Measurements from ENCODE around the gene DNAJC21. TPM values are rescaled to one million over a fixed set of nuclear protein-coding genes. Genes with fewer than 3 reads are reported as not detected.

Gene DNAJC21
- polyA plus RNA-seq, 2 of the 4 experiments (the other 2 are of a cell fraction) = 31.1 to 36.5 TPM

- ChIA-PET POLR2A (no interaction called here), CTCF (no interaction called here)
- no peak overlapping the region for H3K4me3 ChIP-seq
- H3K4me1 ChIP-seq = no peaks in the 10 kb centered on the region
- H3K27ac ChIP-seq = no peak overlapping the region
- no peak for FAIRE-seq
- H3K4me2 ChIP-seq = no peak overlapping the region
- 90% methylated on average over 3 of the region's 3 CpGs for WGBS (ENCODE audit: missing lambda C conversion rate)
- DNase-seq (ENCODE audit: low read depth in 1 of 2, low spot score in 1 of 2) = no peak
- no peak for ATAC-seq
- H3K9me3 ChIP-seq = no peaks in the 10 kb centered on the region
- TF ChIP-seq ELK1 (IDR thresholded peaks at IDR 0.05; ENCODE audit: low read depth, low read length) = no peak
- no peak for TF ChIP-seq ZFP36 (IDR thresholded peaks at IDR 0.05; ENCODE audit: borderline replicate concordance, partially characterized antibody)
- TF ChIP-seq USF2 (IDR thresholded peaks at IDR 0.05) = no peak
- TF ChIP-seq HOXB13 (CRISPR knock-in tag; IDR thresholded peaks at IDR 0.05; ENCODE audit: low read depth) = no peak
- no peak for TF ChIP-seq CBX2 (IDR thresholded peaks at IDR 0.05; ENCODE audit: borderline replicate concordance, low read depth)
- no peak for TF ChIP-seq RCOR1 (IDR thresholded peaks at IDR 0.05; ENCODE audit: low read depth, low read length)
- TF ChIP-seq HES2 (IDR thresholded peaks at IDR 0.05) = no peak
- TF ChIP-seq HMGXB4 (CRISPR knock-in tag; IDR thresholded peaks at IDR 0.05; ENCODE audit: borderline replicate concordance) = no peak
- no peak for TF ChIP-seq JUN (IDR thresholded peaks at IDR 0.05)
- no peak for TF ChIP-seq KDM1A (IDR thresholded peaks at IDR 0.05; ENCODE audit: low read depth)
- no peak for TF ChIP-seq MAFK (IDR thresholded peaks at IDR 0.05; ENCODE audit: partially characterized antibody)
- no peak for TF ChIP-seq CTCF (IDR thresholded peaks at IDR 0.05)
- no peak for TF ChIP-seq JUNB (IDR thresholded peaks at IDR 0.05)
These were observed 12.6 kb downstream of the DNAJC21 start for GRCh38 chr5:34941936-34942335.

- no peaks in the 10 kb centered on the region for H3K4me1 ChIP-seq
- H3K4me3 ChIP-seq = no peak overlapping the region
- FAIRE-seq = peak; percentile 13
- H3K9me3 ChIP-seq = no peaks in the 10 kb centered on the region
- DNase-seq (ENCODE audit: low read depth in 1 of 2, low spot score in 1 of 2) = no peak
- no peak overlapping the region for H3K4me2 ChIP-seq
- TF ChIP-seq RCOR1 (IDR thresholded peaks at IDR 0.05; ENCODE audit: low read depth, low read length) = no peak
- no peak for TF ChIP-seq CHD4 (IDR thresholded peaks at IDR 0.05; ENCODE audit: borderline replicate concordance)
- TF ChIP-seq NPAS2 (CRISPR knock-in tag; IDR thresholded peaks at IDR 0.05; ENCODE audit: borderline replicate concordance) = no peak
- no peak for TF ChIP-seq FOSB (CRISPR knock-in tag; IDR thresholded peaks at IDR 0.05)
- no peak for TF ChIP-seq NR3C1 (IDR thresholded peaks at IDR 0.05)
- TF ChIP-seq SREBF2 (IDR thresholded peaks at IDR 0.05) = no peak
- no peak for TF ChIP-seq HDAC2 (IDR thresholded peaks at IDR 0.05)
- ChIA-PET POLR2A (no interaction called here), CTCF (interaction anchor here (0.7 to 0.9 kb wide), 3 partner anchors 9 to 45 kb away, joined by 3 read pairs; no protein-coding TSS in a partner anchor)
- ATAC-seq = no peak
- H3K27ac ChIP-seq = no peak overlapping the region
- 92% methylated on average over 2 of the region's 2 CpGs for WGBS (ENCODE audit: missing lambda C conversion rate)
These were observed 14.7 kb downstream of the DNAJC21 start for GRCh38 chr5:34944044-34944443.
